HG03066 (cell line): Measurements from ENCODE around the gene SPRN.
"Not testable (repeated sequence)": the region's sequence is repeated elsewhere in the genome, so short reads cannot be mapped to it uniquely, and the experiment has no call there.

Experiments
- ATAC-seq: cut with Tn5 transposase; IDR thresholded peaks from one replicate; pipeline ENCODE4 v1.9.1; 2021; ENCODE audit warnings: low read depth; ENCODE audit not compliant: unreplicated experiment

Gene SPRN

DNA sequence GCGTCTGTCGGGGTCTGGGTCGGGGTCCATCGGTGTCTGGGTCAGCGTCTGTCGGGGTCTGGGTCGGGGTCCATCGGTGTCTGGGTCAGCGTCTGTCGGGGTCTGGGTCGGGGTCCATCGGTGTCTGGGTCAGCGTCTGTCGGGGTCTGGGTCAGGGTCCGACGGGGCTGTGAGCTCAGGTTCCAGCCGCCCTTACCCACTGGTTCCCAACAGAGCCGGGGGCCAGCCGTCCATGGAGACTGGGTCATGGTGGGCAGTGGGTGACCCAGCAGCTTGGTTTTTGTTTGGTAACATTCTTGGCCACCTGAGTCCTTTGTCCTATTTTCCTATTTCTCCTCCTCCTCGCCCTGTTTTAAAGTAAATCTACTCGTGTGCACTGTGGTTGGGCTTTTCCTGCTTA is 16.9 kb upstream of the SPRN start:
- ATAC-seq = not testable (repeated sequence)

DNA sequence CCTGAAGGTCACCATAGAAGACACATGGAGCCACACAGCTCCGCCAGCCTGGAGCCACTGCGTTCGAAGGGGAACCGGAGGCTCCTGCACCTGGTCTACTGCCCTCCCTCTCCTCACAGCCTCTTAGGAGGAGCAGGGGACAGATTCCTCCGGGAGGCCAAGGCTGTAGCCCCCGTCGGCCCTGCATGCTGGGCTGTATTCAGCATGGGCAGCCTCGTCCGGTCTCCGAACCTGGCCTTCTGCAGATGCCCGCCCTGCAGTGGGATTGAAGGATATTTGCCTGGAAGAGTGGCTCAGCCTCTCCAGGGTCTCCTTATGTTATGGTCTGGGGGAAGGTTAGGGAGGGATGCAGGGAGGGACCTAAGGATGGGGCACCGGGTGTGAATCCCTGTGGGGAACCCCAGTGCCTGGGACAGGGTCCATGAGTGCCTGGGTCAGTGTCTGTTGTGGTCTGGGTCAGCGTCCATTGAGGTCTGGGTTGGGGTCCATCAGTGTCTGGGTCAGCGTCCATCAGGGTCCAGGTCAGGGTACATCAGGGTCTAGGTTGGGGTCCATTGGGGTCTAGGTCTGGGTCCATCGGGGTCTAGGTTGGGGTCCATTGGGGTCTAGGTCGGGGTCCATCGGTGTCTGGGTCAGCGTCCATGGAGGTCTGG is 16.3 kb upstream of the SPRN start:
- ATAC-seq = no peak

DNA sequence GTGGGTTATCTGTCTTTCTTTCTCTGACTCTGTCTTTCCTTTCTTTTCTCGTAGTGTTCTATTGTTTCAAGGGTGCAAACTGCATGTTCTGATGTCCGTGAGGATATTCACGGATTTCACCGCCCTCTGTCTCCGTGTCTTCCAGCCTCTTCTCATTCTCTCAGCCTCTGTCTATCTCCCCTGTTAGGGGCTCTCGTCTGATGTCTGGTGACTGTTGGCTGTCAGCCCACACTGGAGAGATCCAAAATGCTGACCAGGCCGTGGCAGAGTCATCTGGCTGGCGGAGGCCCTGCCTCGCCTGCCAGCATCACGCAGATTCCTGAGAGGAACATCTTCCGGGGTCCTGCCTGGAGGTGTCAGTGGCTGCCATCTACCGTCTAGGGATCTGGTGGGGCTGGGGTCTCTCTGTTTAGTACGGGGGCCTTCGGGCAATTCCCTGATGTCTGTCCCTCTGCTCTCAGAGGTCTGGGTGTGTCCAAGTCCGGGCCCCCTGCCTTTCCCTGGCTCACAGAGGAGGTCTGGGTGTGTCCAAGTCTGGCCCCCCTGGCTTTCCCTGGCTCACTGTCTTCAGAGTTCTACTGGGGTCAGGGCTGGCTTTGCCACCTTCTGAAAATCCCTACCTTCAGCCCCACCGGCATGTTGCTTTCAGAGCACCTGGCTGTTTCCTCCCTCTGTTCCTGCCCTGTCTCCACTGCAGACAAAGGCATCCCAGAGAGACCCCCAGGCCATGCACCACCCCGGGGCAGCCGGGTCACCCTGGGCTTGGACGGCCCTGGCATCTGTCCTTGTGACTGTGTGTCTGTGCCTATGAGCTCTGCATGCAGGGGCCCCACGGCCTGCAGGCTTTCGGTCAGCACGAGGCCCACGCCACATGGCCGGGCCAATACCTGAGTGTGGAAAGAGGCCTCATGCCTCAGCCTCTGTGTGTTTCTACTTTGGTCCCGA is 15.4 kb upstream of the SPRN start:
- no peak for ATAC-seq

DNA sequence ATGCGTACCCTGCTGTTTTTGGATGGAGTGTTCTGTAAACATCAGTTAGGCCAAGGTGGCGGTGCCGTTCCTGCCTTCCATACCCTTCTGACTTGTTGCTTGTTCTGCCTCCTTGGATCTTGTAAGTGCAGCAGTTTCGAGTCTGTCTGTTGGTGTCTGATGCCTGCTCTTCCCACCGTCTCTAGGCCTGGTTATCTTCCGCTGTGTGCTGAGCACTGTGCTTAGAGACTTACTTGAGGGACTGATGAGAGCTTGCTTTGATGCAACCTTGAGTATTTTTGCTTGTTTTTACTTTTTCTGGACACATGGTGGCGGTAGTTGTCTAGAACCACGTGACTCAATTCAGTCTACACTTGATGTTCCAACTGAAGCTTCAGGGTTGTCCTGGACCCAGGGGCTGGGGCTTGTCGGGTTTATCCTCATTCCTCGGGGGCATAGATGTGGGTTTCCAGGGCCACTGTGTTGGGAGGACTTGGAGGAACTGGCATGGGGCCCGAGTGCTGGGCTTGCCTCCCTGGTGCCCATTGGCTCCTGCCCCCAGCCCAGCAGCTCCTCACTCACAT is 14.4 kb upstream of the SPRN start:
- ATAC-seq = no peak

DNA sequence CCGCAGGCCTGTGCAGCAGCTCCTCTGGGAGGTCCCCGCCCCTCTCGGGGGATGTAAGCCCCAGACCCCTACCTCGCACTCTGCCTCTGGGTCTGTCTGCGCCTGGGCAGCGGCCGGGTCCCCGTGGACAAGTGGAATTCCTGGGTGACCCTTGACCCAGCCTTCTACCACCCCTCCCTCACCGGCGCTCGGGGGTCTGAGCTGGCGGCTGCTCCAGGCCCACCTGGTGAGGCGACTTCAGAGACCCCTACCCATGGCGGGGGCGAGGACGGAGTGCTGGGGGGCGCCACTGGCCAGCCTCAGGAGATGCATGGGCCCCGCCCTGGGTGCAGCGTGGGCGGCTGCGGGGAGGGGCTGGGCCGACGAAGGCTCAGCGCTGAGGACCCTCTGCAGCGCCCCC is 8.4 kb upstream of the SPRN start:
- not testable (repeated sequence) for ATAC-seq

DNA sequence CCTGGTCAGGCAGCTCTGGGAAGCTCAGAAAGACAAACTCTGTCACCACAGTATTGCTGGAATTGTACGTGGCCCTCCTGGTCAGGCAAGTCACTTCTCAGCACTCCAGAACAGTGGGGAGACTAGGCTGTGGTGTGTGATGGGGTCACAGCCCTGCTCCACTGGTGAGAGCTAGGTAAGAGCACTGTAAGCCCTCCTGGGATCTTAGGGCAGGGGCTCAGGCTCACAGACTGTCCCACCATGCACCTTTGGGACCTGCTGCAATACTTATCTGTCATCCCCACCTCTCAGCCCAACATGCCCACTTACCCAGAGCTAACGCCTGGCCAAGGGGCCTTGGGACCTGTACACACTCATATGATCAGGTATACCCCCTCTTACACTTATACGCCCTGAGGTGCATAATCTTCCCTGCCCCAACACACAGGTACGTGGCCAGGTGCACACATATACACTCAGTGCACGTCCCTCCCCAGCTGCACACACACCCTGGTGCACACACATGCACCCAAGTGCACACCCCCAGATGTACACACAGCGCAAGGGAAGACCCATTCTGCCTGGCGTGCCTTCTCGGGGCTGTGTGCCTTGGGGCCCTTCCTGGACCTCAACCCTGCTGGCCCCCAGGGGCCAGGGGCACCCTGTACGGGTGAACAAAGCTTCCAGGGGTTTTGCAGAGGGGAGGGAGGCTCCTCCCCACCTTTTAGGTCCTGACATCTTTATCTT is 7.6 kb upstream of the SPRN start:
- not testable (repeated sequence) for ATAC-seq

DNA sequence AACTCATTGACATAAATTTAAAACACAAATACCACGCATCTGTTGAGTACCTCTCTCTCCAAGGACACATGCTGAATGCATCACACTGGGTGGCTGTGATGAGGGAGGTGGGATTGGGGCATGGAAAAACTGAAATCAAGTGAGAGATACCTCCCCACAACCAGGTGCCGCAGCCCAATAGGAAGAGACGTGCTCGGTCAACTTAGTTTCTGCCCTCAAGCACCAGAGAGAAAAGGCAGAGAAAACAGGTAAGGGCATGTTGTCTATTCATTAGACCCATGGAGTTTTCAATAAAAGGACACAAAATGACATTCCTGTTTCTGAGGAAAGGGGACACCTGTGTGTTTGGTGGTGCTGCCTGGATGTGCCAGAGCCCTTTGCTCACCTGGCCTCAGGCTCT is 5.1 kb upstream of the SPRN start:
- not testable (repeated sequence) for ATAC-seq

DNA sequence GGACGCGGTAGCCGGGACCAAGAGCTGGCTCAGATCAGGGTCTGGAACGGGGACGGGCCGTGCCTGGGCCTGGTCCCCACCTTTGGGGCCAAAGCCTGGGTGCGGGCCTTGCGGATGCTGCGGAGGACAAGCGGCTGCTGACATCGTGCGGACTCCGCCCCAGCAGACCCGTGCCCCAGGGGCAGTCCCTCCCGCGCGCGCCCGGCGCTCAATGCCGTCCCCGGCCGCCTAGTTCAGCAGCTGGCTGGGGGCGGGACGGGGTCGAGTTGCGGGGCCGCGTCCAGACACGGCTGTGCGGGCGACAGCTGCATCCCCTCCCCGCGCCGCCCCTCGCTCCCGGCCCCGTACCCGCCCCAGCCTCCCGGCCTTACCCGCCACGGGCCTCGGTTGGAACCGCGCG is 323 bp downstream of the SPRN start:
- not testable (repeated sequence) for ATAC-seq

DNA sequence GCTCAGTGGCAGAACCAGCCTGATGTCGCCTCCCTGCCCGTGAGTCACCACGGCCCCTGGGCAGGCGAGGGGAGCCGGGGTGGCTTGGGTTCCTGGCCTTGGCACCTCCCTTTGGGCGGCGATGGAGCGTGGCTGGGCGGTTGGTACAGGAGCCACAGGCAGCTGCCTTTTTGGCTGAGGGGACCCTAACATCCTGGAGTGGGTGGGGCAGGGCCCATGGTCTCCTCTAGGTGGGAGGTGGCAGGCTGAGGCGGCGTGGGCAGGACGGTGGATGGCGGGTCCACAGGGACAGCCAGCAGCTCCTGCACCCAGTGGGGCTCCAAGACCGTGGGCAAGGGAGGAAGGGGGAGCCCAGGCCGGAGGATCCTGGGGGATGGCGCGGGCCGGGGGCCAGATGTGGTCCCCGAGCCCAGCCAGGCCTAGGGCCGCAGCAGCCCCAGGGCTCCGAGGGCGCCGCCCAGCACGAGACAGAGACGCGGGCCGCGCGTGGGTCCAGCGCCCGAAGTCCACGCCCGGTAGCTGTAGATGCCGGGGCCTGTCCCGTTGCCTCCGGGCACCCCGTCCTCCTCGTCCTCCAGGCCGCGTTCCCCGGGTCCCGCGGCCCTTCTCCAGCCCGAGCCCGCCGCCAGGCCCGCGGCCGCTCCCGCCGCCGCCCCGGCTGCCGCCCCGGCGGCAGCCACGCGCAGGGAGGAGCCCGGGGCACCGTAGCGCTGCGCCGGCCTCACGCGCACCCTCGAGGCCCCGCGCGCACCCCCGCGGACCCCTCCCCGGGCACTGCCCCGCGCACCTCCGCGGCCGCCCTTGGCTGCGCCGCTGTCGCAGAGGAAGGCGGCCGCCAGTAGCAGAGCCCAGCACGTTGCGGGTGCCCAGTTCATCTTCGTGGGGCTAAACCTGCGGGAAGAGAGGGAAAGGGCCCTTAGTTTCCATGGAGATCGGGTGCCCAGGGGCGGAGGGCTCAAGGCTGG is 1.3 kb downstream of the SPRN start:
- ATAC-seq = no peak

DNA sequence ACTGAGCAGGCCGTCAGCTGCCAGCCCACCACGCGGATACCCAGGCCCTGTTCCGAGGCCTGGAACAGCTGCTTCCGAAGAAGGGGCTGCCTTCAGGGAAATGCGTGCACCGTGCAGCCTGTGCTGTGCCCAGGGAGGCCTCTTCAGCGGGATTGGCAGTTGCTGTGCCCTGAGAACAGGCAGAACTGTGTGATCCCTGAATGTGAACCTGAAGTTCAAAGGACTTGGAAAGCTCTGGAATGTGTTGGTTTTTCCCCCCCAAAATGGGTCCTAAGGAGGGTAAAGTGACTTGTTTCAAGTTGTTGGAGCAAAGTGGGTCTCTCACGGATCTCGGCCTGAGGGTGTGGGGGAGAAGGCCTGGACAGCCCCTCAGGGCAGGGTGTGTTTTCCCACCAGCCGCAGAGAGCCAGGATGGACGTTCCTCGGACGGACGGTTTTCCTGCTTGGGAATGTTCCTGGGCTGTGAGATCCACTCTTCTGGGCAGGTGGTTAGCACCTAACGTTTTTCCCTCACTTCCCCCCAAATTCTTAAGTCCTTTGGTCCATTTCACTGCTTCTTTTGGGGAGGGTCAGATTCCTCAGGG is 2.1 kb downstream of the SPRN start:
- ATAC-seq = no peak

DNA sequence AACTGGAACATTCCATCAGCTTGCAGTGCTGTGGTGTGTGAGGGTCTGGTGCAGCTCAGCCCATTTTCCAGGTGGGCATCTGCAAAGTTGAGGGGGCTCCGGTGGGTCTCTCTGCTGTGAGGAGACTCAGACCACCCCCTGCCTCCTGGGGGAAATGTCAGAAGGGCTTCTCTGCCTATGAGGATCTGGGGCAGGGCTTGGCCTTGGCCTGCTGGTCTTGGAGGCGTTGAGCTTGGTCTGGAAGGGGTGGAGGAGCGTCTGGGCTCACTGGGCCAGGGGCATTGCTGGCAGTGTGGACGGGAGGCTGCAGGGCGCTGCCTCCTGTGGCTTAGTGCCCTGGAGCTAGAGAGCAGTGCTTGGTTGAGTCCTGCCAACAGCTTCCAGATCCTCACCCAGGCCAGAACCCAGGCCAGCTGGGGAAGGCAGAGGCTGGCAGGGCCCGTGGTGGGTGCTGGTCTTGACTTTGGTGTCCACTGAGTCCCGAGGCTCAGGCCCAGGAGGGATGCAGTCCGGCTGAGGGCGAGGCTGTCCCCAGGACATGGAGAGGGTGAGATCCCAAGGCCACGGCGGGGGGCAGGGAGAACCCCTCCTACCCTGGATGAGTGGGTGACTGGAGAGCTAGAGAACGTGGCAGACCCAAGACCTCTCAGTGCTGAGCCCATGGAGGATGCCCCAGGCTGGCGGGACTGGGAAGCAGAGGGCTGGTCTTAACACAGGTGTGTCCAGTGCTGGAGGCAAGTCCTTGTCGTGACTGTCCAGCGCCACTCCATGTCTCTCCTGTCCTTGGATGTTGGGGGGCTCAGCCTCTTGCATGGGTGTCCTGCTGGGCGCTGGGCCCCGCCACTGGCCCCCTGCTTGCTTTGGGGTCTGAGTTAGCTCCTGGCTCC is 2.8 kb downstream of the SPRN start:
- ATAC-seq = no peak

DNA sequence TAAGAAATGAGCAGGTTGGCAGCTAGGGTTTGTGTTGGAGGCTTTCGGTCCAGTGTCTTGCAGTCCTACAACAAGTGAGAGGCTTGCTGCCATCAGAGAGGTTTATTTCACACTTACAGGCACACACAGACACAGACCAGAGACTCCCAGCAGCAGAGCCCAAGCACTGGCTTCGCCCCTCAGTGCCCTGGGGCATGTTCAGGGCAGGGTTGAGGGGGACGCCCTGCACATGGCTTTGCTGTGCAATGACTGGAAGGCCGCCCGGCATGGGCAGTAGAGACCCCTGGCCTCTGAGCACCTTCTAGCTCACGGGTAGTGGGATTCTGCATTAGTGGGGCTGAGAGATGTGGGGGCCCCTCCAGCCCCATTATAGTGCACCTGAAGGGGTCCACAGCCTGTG is 3.8 kb downstream of the SPRN start:
- ATAC-seq = no peak

DNA sequence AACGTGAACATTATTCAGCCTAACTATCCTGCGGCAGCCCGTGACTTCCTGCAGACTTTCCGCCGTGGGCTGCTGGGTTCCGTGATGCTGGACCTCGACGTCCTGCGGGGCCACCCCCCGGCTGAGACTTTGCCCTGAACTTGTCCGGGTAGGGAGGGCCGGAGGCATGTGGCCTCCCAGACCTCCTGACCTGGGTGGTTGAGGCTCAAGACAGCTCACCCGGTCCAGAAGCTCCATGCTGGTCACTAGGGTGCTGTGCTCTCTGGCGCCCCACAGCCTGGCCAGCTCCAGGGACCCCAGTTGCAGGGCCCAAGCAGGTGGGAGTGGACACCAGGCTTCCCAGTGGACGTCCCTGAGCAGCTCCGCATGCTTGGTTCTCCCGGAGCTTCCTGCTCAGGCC is 4.4 kb downstream of the SPRN start:
- no peak for ATAC-seq

DNA sequence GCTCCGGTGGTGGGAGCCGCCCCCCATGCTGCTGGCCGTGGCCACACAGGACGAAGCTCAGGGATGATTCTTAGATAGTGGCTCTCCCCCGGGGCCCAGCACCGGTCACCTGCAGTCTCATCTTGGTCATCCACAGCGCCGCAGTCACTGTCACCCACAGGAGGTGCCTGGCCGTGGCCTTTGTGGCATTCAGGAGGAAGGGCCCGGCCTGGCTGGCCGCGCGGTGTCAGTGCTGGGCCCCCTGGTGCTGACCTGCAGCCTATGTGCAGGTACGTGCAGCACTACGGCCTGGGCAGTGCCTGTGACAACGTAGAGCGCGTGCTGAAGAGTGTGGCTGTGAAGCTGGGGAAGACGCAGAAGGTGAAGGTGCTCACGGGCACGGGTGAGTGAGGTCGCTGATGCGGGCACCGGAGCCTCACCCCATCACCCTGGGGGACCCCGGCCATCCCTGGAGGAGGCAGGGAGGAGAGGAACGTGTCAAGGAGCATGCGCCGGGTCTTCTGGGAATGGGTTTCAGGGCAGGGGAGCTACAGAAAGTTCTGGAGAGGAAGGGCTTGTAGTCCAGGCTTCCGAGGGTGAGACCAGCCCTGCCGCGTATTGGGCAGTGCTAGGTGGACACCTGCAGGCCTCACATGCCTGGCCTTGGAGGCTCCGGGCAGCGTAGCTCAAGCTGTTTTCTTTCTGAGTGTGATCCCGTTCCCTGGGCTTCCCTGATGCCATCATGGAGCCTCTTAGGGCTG is 5.0 kb downstream of the SPRN start:
- ATAC-seq = no peak

DNA sequence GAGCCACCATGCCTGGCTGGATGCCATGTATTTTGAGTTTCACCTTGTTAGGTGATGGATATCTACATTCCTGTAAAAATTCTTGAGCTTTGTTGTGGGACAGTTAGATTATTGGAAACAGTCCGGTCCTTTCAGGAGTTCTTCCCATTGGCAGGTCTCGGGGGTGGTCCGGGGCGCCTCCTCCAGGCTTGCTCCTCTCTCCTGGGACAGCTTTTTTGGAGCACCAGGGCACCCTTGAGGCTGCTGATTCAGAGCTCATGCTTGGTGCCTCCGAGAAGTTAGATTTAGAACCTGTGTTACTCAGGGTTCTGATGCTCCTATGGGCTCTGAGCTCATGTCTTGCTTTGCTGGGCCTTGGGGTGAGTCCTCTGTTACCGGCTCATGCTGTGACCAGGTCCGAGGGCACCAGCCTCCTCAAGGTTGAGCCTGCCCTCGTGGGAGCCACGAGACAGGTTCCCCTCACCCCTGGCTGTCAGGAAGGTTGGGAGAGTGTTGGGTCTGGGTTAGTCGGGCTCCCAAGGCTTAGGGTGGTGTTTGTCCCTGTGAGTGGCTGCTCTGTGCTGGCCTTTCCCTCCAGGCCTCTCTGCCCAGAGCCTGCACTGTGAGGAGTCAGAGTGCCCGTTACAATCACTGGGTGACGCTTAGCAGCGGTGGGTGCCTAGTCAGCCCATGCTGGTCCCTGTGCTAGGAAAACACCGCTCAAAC is 6.0 kb downstream of the SPRN start:
- no peak for ATAC-seq

DNA sequence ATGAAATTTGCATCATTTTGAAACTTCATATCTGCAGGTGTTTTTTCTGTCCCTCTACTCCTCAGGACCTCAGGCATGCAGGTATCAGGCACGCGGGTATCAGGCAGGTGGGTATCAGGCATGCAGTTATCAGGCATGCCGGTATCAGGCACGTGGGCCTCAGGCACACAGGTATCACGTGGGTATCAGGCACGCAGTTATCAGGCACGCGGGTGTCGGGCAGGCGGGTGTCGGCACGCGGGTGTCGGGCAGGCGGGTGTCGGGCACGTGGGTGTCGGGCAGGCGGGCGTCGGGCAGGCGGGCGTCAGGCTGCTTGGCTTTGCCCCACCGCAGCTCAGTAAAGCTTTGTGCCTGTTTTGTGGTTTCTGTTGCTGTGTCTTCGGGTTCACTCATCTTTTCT is 8.7 kb downstream of the SPRN start:
- no peak for ATAC-seq

DNA sequence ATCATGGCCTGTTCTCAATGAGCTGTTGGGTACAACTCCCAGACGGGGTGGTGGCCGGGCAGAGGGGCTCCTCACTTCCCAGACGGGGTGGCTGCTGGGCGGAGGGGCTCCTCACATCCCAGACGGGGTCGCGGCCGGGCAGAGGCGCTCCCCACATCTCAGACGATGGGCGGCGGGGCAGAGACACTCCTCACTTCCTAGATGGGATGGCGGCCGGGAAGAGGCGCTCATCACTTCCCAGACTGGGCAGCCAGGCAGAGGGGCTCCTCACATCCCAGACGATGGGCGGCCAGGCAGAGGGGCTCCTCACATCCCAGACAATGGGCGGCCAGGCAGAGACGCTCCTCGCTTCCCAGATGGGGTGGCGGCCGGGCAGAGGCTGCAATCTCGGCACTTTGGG is 10.0 kb downstream of the SPRN start:
- ATAC-seq = not testable (repeated sequence)
